SU-DHL-6 (cell line): ENCODE data around the gene RAP1GAP2.

Experiments used
- H2AFZ ChIP-seq: fragments of 200-600 bp; sonication (generic); 2 replicates; pipeline ENCODE4 v1.6.1; 2014; ENCODE audit warnings: low read depth, mild to moderate bottlenecking, moderate library complexity, mixed read lengths, antibody characterized with exemption, low read length; ENCODE audit not compliant: severe bottlenecking
- H3F3A ChIP-seq: fragments of 200-600 bp; shearing (Covaris generic); 2 replicates; pipeline ENCODE4 v1.6.0; 2016; ENCODE audit warnings: antibody characterized with exemption, mild to moderate bottlenecking; ENCODE audit not compliant: insufficient read depth
- H3K27ac ChIP-seq: fragments of 200-600 bp; sonication (generic); 2 replicates; pipeline ENCODE4 v1.5.1; 2016; ENCODE audit warnings: low read depth, mild to moderate bottlenecking, low read length, moderate library complexity, mixed read lengths
- H3K27me3 ChIP-seq: fragments of 200-600 bp; sonication (generic), shearing (Covaris generic); 2 replicates; pipeline ENCODE4 v1.6.0; 2014; ENCODE audit warnings: mild to moderate bottlenecking, low read length
- H3K36me3 ChIP-seq: fragments of 200-600 bp; sonication (generic); 2 replicates; pipeline ENCODE4 v1.6.1; 2014; ENCODE audit warnings: mild to moderate bottlenecking, low read length, mixed read lengths
- H3K4me2 ChIP-seq: fragments of 300-600, 200-600 bp; shearing (Covaris generic), sonication (generic); 2 replicates; pipeline ENCODE4 v1.6.0; 2014; ENCODE audit warnings: low read length, low read depth, mild to moderate bottlenecking; ENCODE audit not compliant: poor library complexity, severe bottlenecking
- H3K4me3 ChIP-seq: fragments of 200-600 bp; sonication (generic); 2 replicates; pipeline ENCODE4 v1.5.1; 2014; ENCODE audit warnings: antibody characterized with exemption, low read length, mild to moderate bottlenecking, mixed read lengths; ENCODE audit not compliant: insufficient read depth, poor library complexity, severe bottlenecking
- H3K79me2 ChIP-seq: fragments of 200-600 bp; sonication (generic); 2 replicates; pipeline ENCODE4 v1.6.1; 2014; ENCODE audit warnings: mild to moderate bottlenecking, low read length, moderate library complexity; ENCODE audit not compliant: insufficient read depth
- H3K9ac ChIP-seq: fragments of 200-600 bp; sonication (generic); 2 replicates; pipeline ENCODE4 v1.7.0; 2014; ENCODE audit warnings: mild to moderate bottlenecking, low read length
- H3K9me2 ChIP-seq: fragments of 200-600 bp; sonication (generic); replicated peaks from 2 replicates; pipeline ENCODE4 v1.6.1; 2014; ENCODE audit warnings: low read length; ENCODE audit not compliant: insufficient read depth
- H3K9me3 ChIP-seq: fragments of 200-600 bp; sonication (generic); 2 replicates; pipeline ENCODE4 v1.6.1; 2014; ENCODE audit warnings: low read length, mixed read lengths; ENCODE audit not compliant: insufficient read depth
- H4K20me1 ChIP-seq: fragments of 200-600 bp; sonication (generic); 2 replicates; pipeline ENCODE4 v1.6.1; 2014; ENCODE audit warnings: low read depth, mild to moderate bottlenecking, antibody characterized with exemption, low read length, moderate library complexity, mixed read lengths
- CTCF ChIP-seq: fragments of 200-600 bp; sonication (generic); IDR thresholded peaks from one replicate; pipeline ENCODE4 v1.5.1; 2017; ENCODE audit warnings: antibody characterized with exemption, mild to moderate bottlenecking, low read length, moderate library complexity; ENCODE audit not compliant: insufficient read depth, poor library complexity, severe bottlenecking
- EZH2phosphoT487 ChIP-seq: fragments of 200-600 bp; sonication (generic), shearing (Covaris generic); conservative IDR thresholded peaks from 2 replicates; pipeline ENCODE4 v1.6.1; 2018; ENCODE audit warnings: mild to moderate bottlenecking, antibody characterized with exemption, low read length, moderate library complexity, mixed read lengths

RAP1GAP2 gene

GRCh38 chr17:3033741-3034577 lies 237.7 kb downstream of the RAP1GAP2 start:
- H3K27ac ChIP-seq, result no peak overlapping the region
- no peaks in the 10 kb centered on the region for H3K36me3 ChIP-seq
- no peaks in the 10 kb centered on the region for H3K79me2 ChIP-seq
- no peak overlapping the region for H3K9ac ChIP-seq
- H3K4me3 ChIP-seq, result no peak overlapping the region
- no peaks in the 10 kb centered on the region for H3F3A ChIP-seq
- H3K27me3 ChIP-seq, result no peaks in the 10 kb centered on the region
- H3K4me2 ChIP-seq, result no peak overlapping the region
- no peaks in the 10 kb centered on the region for H3K9me2 ChIP-seq
- no peaks in the 10 kb centered on the region for H4K20me1 ChIP-seq
- H2AFZ ChIP-seq, result no peak overlapping the region
- H3K9me3 ChIP-seq, result no peaks in the 10 kb centered on the region
- TF ChIP-seq CTCF, result no peak
- no peak for TF ChIP-seq EZH2phosphoT487

- Histone ChIP-seq H3K9me2 (no peaks in the 10 kb centered on the region), H4K20me1 (no peaks in the 10 kb centered on the region), H3K9ac (no peak overlapping the region), H2AFZ (no peak overlapping the region), H3K4me2 (no peak overlapping the region), H3K27ac (no peak overlapping the region), H3K4me3 (no peak overlapping the region), H3K79me2 (no peaks in the 10 kb centered on the region), H3K36me3 (no peaks in the 10 kb centered on the region), H3F3A (no peaks in the 10 kb centered on the region), H3K27me3 (no peaks in the 10 kb centered on the region), H3K9me3 (no peaks in the 10 kb centered on the region)
- TF ChIP-seq EZH2phosphoT487, result no peak
- TF ChIP-seq CTCF, result no peak
Observed at GRCh38 chr17:3034578-3034920, 238.3 kb downstream of the RAP1GAP2 start.

- no peaks in the 10 kb centered on the region for H3K36me3 ChIP-seq
- no peaks in the 10 kb centered on the region for H3K79me2 ChIP-seq
- no peaks in the 10 kb centered on the region for H3K9me3 ChIP-seq
- H3K9me2 ChIP-seq, result no peaks in the 10 kb centered on the region
- H3K4me3 ChIP-seq, result no peak overlapping the region
- no peak overlapping the region for H3K9ac ChIP-seq
- no peaks in the 10 kb centered on the region for H4K20me1 ChIP-seq
- no peak overlapping the region for H3K27ac ChIP-seq
- TF ChIP-seq CTCF (no peak), EZH2phosphoT487 (no peak)
- H3K4me2 ChIP-seq, result no peak overlapping the region
- H2AFZ ChIP-seq, result no peak overlapping the region
- H3F3A ChIP-seq, result no peaks in the 10 kb centered on the region
- H3K27me3 ChIP-seq, result no peaks in the 10 kb centered on the region
Observed at GRCh38 chr17:3035256-3035967, 239.2 kb downstream of the RAP1GAP2 start.
